ENCODE results near the gene INPP5F. TPM values are rescaled to one million over a fixed set of nuclear protein-coding genes. Genes with fewer than 3 reads are reported as not detected.
A peak's percentile ranks its signal among the peaks of the same experiment; 100 is the strongest.
"Not testable (repeated sequence)": the region's sequence is repeated elsewhere in the genome, so short reads cannot be mapped to it uniquely, and the experiment has no call there.

Gene INPP5F
- total RNA-seq, 1 experiment from 2014 or later = 145 TPM

DNA sequence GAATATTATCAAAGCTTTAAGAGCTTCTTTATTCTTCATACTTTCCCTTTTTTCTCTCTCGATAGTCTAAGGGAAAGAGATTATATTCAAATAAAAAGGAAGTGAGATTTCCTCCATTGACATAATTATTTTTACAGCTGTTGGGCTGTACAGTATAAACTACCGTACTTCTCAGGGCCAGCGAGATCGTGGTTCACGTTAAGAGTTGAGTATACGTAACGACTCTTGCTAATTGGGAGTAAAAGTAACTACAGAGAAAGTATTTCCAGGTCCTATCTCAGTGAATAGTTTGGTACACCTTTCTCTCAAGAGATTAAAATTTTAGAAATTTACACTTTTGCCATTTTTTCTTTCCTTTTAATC lies 57.8 kb downstream of the INPP5F start:
- no peak for DNase-seq (ENCODE audit: low read depth, low spot score)
- in situ Hi-C loops (cut with HindIII; ENCODE audit: low pct_unique_long_range_greater_than_20kb, low sequenced_read_pairs) = no loop called here

DNA sequence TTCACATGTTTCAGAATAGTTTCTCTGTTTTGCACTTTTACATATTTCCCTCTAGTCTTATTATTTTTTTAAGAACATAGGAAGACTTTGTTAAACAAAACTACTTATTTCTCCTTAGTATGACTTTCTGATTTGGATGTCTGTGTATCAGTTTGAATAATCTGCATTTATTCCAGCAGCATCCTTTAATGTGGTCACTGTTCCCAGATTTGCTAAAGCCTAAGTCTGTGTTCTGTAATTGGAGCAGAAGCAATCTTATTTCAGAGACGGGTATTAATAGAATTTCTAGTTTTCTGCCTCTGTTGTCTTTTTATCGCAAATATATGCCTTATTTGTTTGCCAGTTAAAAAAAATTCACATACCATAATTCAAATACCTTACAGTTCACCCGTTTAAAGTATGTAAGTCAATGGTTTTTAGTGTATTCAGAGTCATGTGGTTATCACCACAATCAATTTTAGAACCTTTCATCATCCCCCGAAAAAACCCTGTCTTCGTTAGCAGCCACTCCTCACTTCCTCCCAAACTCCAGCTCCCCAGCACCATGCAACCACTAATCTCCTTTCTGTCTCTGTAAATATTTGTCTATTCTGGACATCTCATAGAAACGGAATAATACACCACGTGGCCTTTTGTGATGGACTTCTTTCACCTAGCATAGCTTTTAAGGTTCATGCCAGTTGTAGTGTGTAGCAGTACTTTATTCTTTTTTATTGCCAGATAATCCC lies 58.7 kb downstream of the INPP5F start:
- peak; percentile 92 for DNase-seq (ENCODE audit: low read depth, low spot score)
- in situ Hi-C loops (cut with HindIII; ENCODE audit: low pct_unique_long_range_greater_than_20kb, low sequenced_read_pairs) = no loop called here

DNA sequence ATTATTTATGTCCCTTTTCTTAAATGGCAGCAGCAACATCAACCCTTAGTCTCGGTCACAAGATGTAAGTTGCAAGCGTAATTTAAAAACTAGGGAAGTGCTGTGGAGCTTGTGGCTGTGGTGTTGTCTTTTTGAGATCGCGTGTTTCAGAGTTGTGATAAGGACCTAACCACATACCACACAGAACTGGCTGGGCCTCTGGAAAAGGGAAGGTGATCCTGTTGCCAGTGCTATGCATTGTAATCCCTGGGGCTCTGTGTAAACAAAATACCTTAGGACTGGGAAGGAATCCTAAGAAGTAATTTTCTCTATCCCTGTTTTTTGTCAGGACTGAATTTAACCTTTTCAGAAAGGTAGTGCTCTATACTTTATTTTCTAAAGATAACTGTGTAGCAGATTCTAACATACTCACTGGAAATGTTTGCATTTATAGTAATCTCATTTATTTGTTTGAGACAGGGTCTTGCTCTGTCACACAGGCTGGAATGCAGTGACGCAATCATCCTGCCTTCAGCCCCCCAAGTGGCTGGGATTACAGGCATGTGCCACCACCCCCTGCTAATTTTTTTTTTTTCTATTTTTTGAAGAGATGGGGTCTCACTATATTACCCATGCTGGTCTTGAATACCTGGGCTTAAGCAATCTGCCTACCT lies 60.4 kb downstream of the INPP5F start:
- in situ Hi-C loops (cut with HindIII; ENCODE audit: low pct_unique_long_range_greater_than_20kb, low sequenced_read_pairs) = no loop called here
- peak; percentile 49 for DNase-seq (ENCODE audit: low read depth, low spot score)

DNA sequence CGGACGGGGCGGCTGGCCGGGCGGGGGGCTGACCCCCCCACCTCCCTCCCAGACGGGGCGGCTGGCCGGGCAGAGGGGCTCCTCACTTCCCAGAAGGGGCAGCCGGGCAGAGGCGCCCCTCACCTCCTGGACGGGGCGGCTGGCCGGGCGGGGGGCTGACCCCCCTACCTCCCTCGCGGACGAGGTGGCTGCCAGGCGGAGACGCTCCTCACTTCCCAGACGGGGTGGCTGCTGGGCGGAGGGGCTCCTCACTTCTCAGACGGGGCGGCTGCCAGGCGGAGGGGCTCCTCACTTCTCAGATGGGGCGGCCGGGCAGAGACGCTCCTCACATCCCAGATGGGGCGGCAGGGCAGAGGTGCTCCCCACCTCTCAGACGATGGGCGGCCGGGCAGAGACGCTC lies 69.3 kb downstream of the INPP5F start:
- in situ Hi-C loops (cut with HindIII; ENCODE audit: low pct_unique_long_range_greater_than_20kb, low sequenced_read_pairs) = not testable (repeated sequence)

DNA sequence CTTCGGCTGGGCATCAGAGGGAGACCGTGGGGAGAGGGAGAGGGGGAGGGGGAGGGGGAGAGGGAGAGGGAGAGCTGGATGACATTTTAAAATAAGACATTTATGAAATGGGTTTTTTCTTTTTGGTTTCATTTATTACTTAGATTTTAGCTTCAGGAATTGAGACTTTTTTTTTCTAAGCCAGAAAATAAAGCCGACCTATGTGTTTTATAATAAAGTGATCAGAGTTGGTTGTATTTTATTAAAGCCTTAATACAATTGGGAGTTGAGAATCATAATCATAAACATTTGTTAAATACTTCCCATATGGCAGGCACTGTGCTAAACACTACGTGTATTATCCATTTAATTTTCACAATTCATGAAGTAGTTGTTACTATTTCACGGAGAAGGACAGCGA lies 70.2 kb downstream of the INPP5F start:
- in situ Hi-C loops (cut with HindIII; ENCODE audit: low pct_unique_long_range_greater_than_20kb, low sequenced_read_pairs) = no loop called here
- no peak for DNase-seq (ENCODE audit: low read depth, low spot score)

More for the DNA sequence above, 69.3 kb downstream of the INPP5F start:
- not testable (repeated sequence) for DNase-seq (ENCODE audit: low read depth, low spot score)

DNA sequence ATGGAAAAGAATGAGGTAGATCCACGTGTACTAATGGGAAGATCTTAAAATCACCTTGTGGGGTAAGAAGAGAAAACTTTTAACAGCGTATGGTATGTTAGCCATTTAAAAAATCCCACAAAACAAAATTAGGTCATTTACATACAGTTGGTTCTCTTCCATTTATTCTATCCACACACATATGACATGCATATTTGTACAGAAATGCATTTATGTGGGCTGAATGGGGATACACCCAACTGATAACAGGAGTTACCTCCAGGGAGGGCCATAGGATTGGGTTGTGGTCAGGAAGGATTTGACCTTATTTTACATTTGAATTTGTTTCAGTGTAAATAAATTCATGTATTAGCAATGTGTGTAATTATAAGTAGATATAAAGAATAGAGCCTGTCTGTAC lies 75.3 kb downstream of the INPP5F start:
- no peak for DNase-seq (ENCODE audit: low read depth, low spot score)
- in situ Hi-C loops (cut with HindIII; ENCODE audit: low pct_unique_long_range_greater_than_20kb, low sequenced_read_pairs) = no loop called here

DNA sequence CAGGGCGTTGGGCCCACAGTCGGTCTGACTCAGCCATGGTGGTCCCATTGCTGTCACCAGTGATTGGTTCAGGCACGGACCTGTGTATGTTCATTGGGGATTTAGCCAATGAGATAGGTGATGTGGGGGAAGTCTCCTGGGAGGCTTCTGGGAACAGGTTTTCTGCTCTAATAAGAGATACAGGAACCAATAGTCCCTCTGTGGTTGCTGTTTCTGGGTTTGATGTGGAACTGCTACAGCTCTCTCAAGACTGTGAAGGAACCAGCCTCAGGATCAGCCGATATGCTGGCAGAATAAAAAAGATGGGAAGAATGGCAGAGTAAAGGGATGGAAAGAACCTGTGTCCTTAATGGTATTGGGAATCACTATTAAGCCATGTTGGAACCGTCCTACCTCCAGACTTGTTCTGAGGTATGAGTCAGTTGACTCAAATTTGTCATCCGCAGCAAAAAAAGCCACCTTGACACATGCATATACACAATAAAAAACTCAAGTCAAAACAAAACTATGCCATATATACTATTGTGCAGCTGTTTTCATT lies 76.2 kb downstream of the INPP5F start:
- in situ Hi-C loops (cut with HindIII; ENCODE audit: low pct_unique_long_range_greater_than_20kb, low sequenced_read_pairs) = no loop called here
- DNase-seq (ENCODE audit: low read depth, low spot score) = no peak

DNA sequence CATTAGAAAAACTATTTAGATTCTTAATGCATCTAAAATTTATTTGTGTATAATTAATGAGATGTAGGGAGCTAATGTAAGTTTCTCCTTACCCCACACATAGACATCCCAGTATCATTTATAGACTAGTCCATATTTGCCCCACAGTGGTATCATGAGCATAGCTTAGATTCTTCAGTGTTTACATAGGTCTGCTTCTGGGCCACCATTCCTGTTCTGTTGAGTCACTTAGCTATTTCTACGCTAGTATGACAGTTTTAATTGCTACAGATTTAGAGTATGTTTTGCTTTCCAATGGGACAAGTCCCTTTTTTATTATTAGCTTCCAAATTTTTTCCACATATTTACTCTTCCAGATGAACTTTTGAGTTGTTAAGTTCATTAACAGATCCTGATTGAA lies 77.4 kb downstream of the INPP5F start:
- DNase-seq (ENCODE audit: low read depth, low spot score) = no peak
- in situ Hi-C loops (cut with HindIII; ENCODE audit: low pct_unique_long_range_greater_than_20kb, low sequenced_read_pairs) = no loop called here

DNA sequence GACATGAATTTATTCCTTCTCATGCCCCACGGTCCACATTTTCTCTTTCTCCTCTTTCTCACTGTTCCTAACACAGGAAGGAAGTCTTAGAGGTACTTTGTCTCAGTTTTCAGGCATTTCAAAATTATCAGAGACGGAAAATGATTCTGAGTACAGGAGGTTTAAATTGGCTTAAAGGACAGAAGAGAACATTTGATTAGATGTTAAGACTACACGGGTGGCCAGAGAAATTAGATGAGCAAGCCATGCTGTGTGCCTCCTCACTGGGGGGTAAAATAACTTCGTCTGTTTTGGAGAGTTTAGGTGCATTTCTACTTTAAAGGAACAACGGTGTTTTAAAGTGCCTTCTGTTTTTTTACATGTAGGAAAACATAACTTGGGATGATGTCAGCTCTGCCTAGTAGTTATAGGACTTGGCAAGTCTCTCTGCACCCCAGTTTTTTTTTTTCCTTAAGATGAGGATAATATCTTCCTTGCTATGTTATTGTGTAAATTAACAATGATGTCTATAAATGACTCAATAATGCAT lies 79.9 kb downstream of the INPP5F start:
- in situ Hi-C loops (cut with HindIII; ENCODE audit: low pct_unique_long_range_greater_than_20kb, low sequenced_read_pairs) = no loop called here
- DNase-seq (ENCODE audit: low read depth, low spot score) = no peak

DNA sequence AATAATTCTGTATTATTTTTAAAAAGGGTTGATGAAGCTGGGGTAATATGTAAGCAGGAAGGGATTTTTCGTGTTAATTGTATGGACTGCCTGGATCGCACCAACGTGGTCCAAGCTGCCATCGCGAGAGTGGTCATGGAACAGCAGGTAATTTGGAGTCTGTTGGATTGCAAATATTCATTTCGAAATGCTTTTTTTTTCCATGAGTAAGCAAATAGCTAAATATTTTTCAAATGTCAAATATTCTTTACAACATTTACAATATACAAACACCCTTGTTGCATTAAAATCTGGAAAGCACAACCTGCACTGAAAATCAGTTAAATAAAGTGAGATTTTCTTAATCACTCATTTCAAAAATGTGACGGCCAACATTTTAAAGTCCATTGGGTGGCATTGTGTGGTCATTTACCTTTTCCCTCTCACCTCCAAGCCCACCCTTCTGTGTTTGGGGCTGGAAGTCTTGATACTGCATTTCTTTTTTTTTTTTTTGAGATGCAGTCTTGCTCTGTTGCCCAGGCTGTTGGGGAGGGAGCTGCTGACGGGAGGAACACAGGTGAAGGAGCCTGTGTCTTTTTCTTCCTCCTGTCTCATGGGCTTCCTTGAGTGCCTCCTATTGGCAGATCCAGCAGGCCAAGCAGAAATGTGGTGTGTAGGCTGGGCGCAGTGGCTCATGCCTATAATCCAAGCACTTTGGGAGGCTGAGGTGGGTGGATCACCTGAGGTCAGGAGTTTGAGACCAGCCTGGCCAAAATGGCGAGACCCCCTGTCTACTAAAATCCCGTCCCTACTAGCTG lies 80.7 kb downstream of the INPP5F start:
- DNase-seq (ENCODE audit: low read depth, low spot score) = no peak
- in situ Hi-C loops (cut with HindIII; ENCODE audit: low pct_unique_long_range_greater_than_20kb, low sequenced_read_pairs) = no loop called here

DNA sequence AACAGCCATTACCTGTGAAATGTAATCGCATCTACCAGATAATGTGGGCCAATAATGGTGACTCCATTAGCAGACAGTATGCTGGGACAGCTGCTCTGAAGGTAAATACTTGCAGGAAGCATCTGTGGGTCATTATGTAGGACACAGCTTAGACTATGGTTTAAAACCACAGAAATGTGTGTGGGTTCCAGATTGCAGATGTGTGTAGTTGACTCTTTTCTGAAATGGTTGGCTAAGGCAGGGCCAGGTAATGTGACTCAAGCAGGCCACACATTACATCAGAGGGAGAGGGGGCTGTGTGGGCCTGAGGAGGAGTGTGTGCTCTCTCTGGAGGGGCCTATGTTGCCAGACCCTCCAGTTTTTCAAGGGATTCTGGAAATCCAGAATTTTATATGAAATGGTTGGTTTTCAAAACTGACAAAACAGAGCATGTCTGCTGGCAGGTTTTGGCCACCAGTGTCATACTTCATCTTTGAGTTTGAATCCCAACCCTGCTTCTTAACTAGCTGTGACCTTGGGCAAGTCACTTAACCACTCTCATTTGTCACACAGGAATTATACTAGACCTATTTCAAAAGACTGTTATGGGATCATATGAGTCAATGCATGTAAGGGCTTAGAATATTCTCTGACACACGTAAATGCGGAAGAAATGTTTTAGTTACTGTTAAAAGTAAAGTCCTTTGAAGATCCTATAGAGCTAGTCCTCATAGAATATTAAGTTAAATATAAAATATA lies 82.3 kb downstream of the INPP5F start:
- in situ Hi-C loops (cut with HindIII; ENCODE audit: low pct_unique_long_range_greater_than_20kb, low sequenced_read_pairs) = no loop called here
- DNase-seq (ENCODE audit: low read depth, low spot score) = no peak

DNA sequence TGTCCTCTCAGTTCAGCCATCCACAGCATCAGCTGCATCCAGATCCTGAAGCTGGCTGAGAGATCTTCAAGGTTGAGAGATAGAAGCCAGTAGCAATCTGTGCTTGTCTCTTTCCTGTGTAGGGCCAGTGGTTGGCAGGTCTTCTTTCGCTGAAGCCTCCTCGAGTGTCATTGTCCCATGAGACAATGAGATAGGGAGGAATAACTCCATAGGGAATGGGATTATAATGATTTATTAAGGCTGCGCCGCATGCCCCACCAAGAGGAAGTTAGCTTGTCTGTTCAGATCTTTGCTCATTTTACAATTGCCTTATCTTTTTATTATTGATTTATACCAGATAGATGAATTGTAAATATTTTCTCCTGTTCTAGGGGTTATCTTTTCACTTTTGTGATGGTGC lies 85.3 kb downstream of the INPP5F start:
- no peak for DNase-seq (ENCODE audit: low read depth, low spot score)
- in situ Hi-C loops (cut with HindIII; ENCODE audit: low pct_unique_long_range_greater_than_20kb, low sequenced_read_pairs) = no loop called here

DNA sequence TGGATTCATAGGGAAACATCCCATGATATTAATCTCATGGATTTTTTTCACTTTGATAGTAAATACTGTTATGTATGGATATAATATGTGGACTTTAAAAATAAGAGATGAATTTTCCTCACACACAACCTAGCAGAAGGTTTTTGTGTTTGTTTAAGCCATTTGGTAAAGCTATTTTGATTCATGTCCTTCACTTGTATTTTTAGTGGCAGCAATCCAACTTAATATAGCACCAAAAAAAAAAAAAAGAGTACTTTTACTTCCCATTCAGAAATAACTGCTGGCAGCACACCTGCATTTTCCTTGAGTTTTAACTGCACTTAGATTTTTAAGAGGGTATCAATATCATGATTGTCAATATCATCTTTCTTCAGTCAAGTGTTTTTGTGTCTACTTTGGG lies 86.8 kb downstream of the INPP5F start:
- in situ Hi-C loops (cut with HindIII; ENCODE audit: low pct_unique_long_range_greater_than_20kb, low sequenced_read_pairs) = no loop called here
- no peak for DNase-seq (ENCODE audit: low read depth, low spot score)

DNA sequence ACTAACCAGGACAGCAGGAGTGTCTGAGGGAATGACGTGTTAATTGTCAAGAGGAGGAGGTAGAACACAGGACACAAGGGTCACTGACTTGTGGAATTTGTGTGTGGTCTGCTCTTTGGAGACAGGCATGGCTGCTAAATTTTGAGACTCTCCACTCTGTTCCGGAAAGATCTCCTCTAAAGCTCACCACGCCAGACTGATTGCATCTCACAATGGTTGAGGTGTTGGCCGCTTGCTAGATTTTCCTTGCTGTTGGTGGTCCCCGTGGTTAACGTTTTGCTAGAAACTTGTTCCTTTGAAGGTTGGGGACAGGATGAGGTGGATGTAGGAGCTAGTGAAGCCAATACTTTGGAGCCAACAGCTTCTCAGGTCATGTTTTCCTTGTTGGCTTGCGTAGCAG lies 89.8 kb downstream of the INPP5F start:
- no peak for DNase-seq (ENCODE audit: low read depth, low spot score)
- in situ Hi-C loops (cut with HindIII; ENCODE audit: low pct_unique_long_range_greater_than_20kb, low sequenced_read_pairs) = no loop called here

DNA sequence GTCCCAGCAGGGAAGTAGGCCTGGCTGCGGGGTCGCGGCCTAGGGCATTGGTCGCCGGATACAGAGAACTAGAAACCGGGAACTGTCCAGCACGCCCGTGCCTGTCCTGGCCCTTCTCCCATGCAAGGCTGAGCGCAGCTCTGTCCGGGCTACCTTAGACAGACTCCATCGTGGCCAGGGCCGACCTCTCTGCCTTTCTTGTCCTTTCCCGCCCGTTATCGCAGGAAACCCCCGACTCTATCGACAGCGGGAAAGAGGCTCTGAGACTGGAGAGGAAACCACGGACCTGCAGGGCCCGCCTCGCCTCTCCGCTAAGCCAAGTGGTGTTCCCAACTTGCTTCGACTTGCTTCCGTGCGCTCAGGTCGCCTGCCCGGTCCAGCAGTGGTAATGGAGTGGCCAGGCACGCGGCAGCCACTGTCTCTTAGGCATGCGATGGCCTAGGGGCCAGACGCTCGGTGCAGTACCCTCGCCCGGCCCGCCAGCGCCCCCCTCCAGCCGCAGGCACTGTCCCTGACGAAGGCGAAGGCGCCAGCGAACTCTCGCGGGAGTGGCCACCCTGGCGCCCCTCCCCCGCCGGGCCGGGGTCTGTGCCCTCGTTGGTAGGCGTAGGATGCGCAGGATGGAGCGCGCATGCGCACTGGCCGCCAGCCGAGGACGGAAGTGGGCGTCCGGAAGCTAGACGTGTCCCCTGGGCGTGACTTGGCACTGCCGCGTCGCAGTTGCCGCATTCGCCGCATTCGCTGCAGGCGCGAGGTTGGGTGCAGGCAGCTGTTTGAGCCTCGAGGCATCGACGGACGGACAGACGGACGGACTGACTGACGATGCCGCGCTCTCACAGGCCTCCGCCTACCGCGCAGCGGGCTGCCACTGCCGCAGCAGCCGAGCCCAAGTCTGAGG lies 92.4 kb downstream of the INPP5F start:
- no peak for DNase-seq (ENCODE audit: low read depth, low spot score)
- in situ Hi-C loops (cut with HindIII; ENCODE audit: low pct_unique_long_range_greater_than_20kb, low sequenced_read_pairs) = no loop called here

DNA sequence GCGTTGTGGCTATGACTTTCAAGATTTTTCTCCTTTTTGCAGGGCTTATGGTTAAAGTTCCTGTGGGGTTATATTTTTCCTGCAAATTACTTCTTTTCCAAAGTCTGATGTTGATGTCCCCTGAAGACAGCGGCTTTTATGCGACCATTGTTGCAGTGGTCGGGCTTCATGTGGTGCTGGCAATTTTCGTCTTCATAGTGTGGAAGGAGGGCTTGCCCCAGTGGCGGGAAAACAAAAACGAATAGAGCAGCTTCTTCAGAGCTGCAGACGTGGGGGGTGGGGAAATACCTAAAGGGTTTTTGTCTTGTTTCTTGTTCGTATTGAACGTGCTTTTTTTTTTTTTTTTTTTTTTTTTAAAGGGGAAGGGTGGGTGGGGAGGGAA lies 93.0 kb downstream of the INPP5F start:
- in situ Hi-C loops (cut with HindIII; ENCODE audit: low pct_unique_long_range_greater_than_20kb, low sequenced_read_pairs) = no loop called here
- no peak for DNase-seq (ENCODE audit: low read depth, low spot score)

DNA sequence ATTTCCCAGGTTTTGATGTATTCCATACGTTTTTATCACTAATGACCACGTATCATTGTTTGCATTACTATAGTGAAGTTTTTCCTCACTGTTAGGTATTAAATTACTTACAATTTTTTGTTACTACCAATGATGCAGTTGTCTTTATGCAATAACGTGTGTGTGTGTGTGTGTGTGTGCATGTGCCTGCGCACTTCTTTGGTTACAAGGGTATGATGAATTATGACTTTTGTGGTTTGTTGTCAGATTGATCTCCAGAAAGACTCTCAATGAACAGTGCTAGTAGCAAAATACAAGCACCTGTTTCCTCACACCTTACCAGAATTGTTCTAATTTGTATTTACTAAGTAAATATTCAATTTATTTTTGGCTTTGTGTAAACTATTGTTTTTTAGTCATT lies 95.3 kb downstream of the INPP5F start:
- DNase-seq (ENCODE audit: low read depth, low spot score) = no peak
- in situ Hi-C loops (cut with HindIII; ENCODE audit: low pct_unique_long_range_greater_than_20kb, low sequenced_read_pairs) = no loop called here

Measured in SK-MEL-5 (cell line).